Measurements from ENCODE around the gene UNC5A.

UNC5A gene

GRCh38 chr5:176899296-176899891 is 89.0 kb downstream of the UNC5A start, which contains the start of gene HK3:
Gene HK3 (minus strand): TSS chr5:176899346. CDS start chr5:176896159, 3,187 bp downstream.
- no peak for DNase-seq (ENCODE audit: low read depth)

- DNase-seq (ENCODE audit: low read depth) = no peak
Observed at GRCh38 chr5:176899946-176900779, 89.8 kb downstream of the UNC5A start.

GRCh38 chr5:176900780-176901204 is 90.4 kb downstream of the UNC5A start:
- no peak for DNase-seq (ENCODE audit: low read depth)

GRCh38 chr5:176901260-176902101 is 91.1 kb downstream of the UNC5A start:
- no peak for DNase-seq (ENCODE audit: low read depth)

GRCh38 chr5:176902102-176902814 is 91.9 kb downstream of the UNC5A start:
- DNase-seq (ENCODE audit: low read depth) = no peak

- no peak for DNase-seq (ENCODE audit: low read depth)
Observed at GRCh38 chr5:176902911-176903664, 92.7 kb downstream of the UNC5A start.

GRCh38 chr5:176904276-176904675 is 93.9 kb downstream of the UNC5A start:
- no peak for DNase-seq (ENCODE audit: low read depth)

GRCh38 chr5:176906126-176906525 is 95.8 kb downstream of the UNC5A start:
- DNase-seq (ENCODE audit: low read depth) = no peak

GRCh38 chr5:176906796-176907195 is 96.4 kb downstream of the UNC5A start:
- no peak for DNase-seq (ENCODE audit: low read depth)

GRCh38 chr5:176908675-176909368 is 98.5 kb downstream of the UNC5A start:
- no peak for DNase-seq (ENCODE audit: low read depth)

- DNase-seq (ENCODE audit: low read depth) = no peak
Observed at GRCh38 chr5:176912115-176912514, 101.8 kb downstream of the UNC5A start.

GRCh38 chr5:176915906-176916305 is 105.5 kb downstream of the UNC5A start:
- no peak for DNase-seq (ENCODE audit: low read depth)

- no peak for DNase-seq (ENCODE audit: low read depth)
Observed at GRCh38 chr5:176916337-176916736, 106.0 kb downstream of the UNC5A start.

- no peak for DNase-seq (ENCODE audit: low read depth)
Observed at GRCh38 chr5:176918613-176919012, 108.3 kb downstream of the UNC5A start.

GRCh38 chr5:176921714-176922113 is 111.4 kb downstream of the UNC5A start:
- no peak for DNase-seq (ENCODE audit: low read depth)

GRCh38 chr5:176922817-176923216 is 112.5 kb downstream of the UNC5A start:
- DNase-seq (ENCODE audit: low read depth) = no peak

GRCh38 chr5:176927562-176927961 is 117.2 kb downstream of the UNC5A start:
- no peak for DNase-seq (ENCODE audit: low read depth)

- no peak for DNase-seq (ENCODE audit: low read depth)
Observed at GRCh38 chr5:176929654-176930053, 119.3 kb downstream of the UNC5A start.

All from non-pigmented ciliary epithelial cell (primary cell).